Measurements from ENCODE around the gene KATNB1. TPM values are rescaled to one million over a fixed set of nuclear protein-coding genes. Genes with fewer than 3 reads are reported as not detected.

The KATNB1 gene
- total RNA-seq, 1 experiment from 2014 or later, result 62.7 TPM

- H3K36me3 ChIP-seq, result peaks cover 66% of the 10 kb centered on the region
- DNase-seq, result no peak
- H3K9me3 ChIP-seq, result no peaks in the 10 kb centered on the region
- H3K27me3 ChIP-seq, result no peaks in the 10 kb centered on the region
- no peak overlapping the region; the same call in 1 of the 2 replicates for H3K4me3 ChIP-seq
Measured at GRCh38 chr16:57799600-57800199, 64.1 kb downstream of the KATNB1 start.

- H3K9me3 ChIP-seq, result no peaks in the 10 kb centered on the region
- H3K36me3 ChIP-seq, result peaks cover 59% of the 10 kb centered on the region
- H3K4me3 ChIP-seq, result peak overlapping the region; percentile 82
- H3K27me3 ChIP-seq, result no peaks in the 10 kb centered on the region
- DNase-seq, result no peak
Measured at GRCh38 chr16:57800200-57801097, 64.9 kb downstream of the KATNB1 start.

GRCh38 chr16:57801098-57801808 lies 65.7 kb downstream of the KATNB1 start:
- Histone ChIP-seq H3K4me3 (peak overlapping the region; percentile 82), H3K27me3 (no peaks in the 10 kb centered on the region), H3K9me3 (no peaks in the 10 kb centered on the region), H3K36me3 (peaks cover 52% of the 10 kb centered on the region)
- DNase-seq, result peak; percentile 83

DNA sequence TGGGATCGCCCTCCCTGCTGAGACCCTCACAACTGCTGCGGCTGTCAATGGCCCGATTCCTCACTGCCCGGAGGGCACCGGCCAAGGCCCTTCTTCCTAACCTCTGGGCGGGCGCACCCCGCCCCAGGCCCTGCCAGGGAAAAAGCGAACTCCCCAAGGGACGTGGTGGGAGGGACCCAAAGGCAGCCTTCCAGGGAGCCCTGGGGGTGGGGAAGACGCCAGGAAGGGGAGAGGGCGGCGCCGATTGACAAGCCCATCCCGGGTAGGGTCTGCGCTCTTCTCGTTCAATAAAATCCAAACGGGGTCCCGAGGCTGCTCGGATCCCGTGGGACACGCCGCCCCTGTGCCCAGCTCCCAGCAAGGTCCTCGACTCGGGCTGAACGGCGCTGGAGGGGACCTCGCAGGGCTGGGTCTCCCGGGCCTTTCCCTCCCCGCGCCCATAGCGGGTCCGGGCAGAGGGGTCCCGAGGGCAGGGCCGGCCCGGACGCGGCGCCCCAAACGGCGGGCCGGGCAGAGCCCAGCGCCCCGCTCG lies 66.3 kb downstream of the KATNB1 start:
- peaks cover 46% of the 10 kb centered on the region for H3K36me3 ChIP-seq
- H3K27me3 ChIP-seq, result no peaks in the 10 kb centered on the region
- peak overlapping the region; percentile 82 for H3K4me3 ChIP-seq
- no peaks in the 10 kb centered on the region for H3K9me3 ChIP-seq
- DNase-seq, result peak; percentile 89

- H3K36me3 ChIP-seq, result peaks cover 39% of the 10 kb centered on the region
- H3K4me3 ChIP-seq, result peak within 1 kb of the TSS; percentile 82
- H3K9me3 ChIP-seq, result no peaks in the 10 kb centered on the region
- no peaks in the 10 kb centered on the region for H3K27me3 ChIP-seq
- DNase-seq, result peak; percentile 97
Measured at GRCh38 chr16:57802341-57803133, 67.0 kb downstream of the KATNB1 start, which contains the start of gene KIFC3. Gene KIFC3, minus strand, starts transcription at chr16:57802491. Its CDS starts 4,248 bp downstream, at chr16:57798243.

DNA sequence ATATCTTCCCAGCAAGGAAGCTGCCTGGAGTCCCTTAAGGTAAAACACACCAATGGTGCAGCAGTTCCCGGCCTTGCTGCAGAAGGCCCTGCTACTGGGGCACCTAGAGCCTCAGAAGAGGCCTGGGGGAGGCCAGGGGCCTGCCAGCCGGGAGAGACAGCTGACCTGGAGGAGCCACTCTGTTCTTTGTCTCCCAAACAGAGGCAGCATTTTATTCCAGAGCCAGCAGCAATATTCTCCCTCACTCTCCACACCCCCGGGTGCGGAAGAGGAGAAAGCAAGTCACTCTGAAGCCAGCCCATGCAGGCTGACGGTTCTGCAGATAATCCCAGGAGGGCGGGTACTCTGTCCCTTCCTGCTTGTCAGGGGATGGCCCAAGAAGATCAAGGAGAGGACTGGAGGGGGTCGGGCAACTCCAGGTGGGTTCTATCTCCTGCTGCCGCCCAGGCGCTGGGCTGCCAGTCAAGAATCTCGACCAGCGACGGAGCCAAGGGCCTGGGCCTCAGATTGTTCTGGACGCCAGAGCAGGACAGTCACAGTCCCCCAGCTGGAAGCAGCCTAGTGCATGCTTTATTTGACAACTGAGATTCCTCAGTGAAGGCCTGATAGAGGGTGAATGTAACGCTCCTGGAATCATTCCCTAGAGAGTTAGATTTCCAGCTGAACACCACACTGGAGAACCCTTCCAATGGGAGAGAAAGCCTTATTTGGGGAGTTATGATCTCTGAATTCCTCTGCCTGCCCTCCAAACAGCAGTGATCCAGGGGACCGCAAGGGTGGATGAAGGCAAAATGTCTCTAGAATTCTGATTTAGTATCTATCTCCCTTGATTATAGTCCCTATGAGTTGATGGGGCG lies 67.8 kb downstream of the KATNB1 start:
- DNase-seq, result no peak
- Histone ChIP-seq H3K27me3 (no peaks in the 10 kb centered on the region), H3K36me3 (peaks cover 32% of the 10 kb centered on the region), H3K9me3 (no peaks in the 10 kb centered on the region), H3K4me3 (no peak overlapping the region)

- Histone ChIP-seq H3K36me3 (peaks cover 23% of the 10 kb centered on the region), H3K4me3 (no peak overlapping the region), H3K9me3 (no peaks in the 10 kb centered on the region), H3K27me3 (no peaks in the 10 kb centered on the region)
- peak; percentile 48 for DNase-seq
Measured at GRCh38 chr16:57804111-57804837, 68.7 kb downstream of the KATNB1 start.

DNA sequence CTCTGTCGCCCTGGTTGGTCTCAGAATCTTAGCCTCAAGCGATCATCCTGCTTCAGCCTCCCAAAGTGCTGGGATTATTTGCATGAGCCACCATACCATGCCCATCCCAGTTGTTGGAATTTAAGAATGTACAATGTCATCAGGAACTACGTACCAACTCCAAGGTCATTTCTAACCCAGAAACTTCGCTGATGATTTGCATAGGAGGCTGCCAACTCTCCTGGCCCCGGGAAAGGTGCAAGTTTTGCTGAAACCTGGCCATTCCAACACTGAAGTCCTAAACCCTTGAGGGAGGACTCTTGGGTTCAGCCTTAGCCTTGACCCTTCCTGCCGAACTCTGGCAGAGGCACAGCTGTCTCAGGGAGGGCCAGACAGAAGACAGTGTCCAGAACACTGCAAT lies 69.6 kb downstream of the KATNB1 start:
- Histone ChIP-seq H3K9me3 (no peaks in the 10 kb centered on the region), H3K36me3 (peaks cover 14% of the 10 kb centered on the region), H3K27me3 (no peaks in the 10 kb centered on the region), H3K4me3 (no peak overlapping the region)
- DNase-seq, result no peak

Other genes starting within 250 kb of the KATNB1 start
- 19.1 and 19.3 TPM in 2 replicates for gene DOK4, start 249.3 kb upstream of the KATNB1 start, total RNA-seq (2014; rRNA removed; shearing (Covaris generic); ENCODE audit: low replicate concordance)
- gene CCDC102A, start 199.2 kb upstream of the KATNB1 start, total RNA-seq (2014; rRNA removed; shearing (Covaris generic); ENCODE audit: low replicate concordance), result 33.1 and 34.6 TPM in 2 replicates
- gene ADGRG5, start 193.1 kb upstream of the KATNB1 start, total RNA-seq (2014; rRNA removed; shearing (Covaris generic); ENCODE audit: low replicate concordance), result not detected in 2 replicates
- 1.4 and 1.6 TPM in 2 replicates for gene ADGRG1, start 107.1 kb upstream of the KATNB1 start, total RNA-seq (2014; rRNA removed; shearing (Covaris generic); ENCODE audit: low replicate concordance)
- gene ADGRG3, start 67.5 kb upstream of the KATNB1 start, total RNA-seq (2014; rRNA removed; shearing (Covaris generic); ENCODE audit: low replicate concordance), result not detected in 2 replicates
- not detected in 2 replicates for gene DRC7, start 41.0 kb upstream of the KATNB1 start, total RNA-seq (2014; rRNA removed; shearing (Covaris generic); ENCODE audit: low replicate concordance)
- 196 and 322 TPM in 2 replicates for gene KIFC3, start 66.7 kb downstream of the KATNB1 start, total RNA-seq (2014; rRNA removed; shearing (Covaris generic); ENCODE audit: low replicate concordance)
- gene CNGB1, start 235.4 kb downstream of the KATNB1 start, total RNA-seq (2014; rRNA removed; shearing (Covaris generic); ENCODE audit: low replicate concordance), result not detected in 2 replicates

Data from MG63 (cell line).